ENCODE results near the gene CACNA1D. TPM values are rescaled to one million over a fixed set of nuclear protein-coding genes. Genes with fewer than 3 reads are reported as not detected.

The CACNA1D gene
- total RNA-seq, 1 donor from 2014 or later, result 13.0 TPM

DNA sequence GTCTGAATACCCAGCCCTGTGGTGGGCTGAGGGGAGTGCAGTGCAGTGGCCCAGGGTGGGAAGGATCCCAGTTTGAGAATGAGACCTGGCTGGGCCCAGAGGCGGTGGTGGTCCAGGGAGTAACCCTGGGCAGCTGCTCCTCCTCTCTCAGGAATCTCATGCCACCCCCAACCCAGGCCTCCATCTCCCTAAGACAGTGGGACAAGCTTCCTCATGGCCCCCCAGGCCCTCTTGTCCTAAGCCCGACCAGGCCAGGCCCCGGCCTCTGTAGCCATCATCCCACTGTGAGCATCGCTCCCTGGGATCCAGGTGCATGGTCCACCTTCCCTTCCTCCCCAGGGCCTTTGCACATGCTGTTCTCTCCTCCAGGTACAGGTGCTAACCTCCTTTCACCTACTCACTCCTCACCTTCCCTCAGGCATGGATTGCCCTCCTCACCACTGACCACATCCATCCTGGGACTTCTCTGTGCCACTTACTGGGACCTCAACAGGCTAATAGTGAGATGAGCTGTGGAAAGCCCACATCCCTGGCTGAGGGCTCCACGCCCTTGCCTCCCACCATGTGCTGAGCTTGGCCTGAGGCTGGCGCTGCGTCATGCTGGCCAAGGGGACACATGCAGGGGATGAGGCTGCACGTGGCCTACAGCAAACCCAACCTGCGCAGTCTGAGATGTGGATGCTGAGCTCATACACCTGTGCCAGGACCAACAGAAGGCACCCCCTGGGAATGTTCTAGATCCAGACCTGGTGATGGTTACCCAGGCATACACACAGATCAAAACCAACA, 341.9 kb downstream of the CACNA1D start:
- no peak for ATAC-seq
- DNase-seq (ENCODE audit: low spot score), result no peak

DNA sequence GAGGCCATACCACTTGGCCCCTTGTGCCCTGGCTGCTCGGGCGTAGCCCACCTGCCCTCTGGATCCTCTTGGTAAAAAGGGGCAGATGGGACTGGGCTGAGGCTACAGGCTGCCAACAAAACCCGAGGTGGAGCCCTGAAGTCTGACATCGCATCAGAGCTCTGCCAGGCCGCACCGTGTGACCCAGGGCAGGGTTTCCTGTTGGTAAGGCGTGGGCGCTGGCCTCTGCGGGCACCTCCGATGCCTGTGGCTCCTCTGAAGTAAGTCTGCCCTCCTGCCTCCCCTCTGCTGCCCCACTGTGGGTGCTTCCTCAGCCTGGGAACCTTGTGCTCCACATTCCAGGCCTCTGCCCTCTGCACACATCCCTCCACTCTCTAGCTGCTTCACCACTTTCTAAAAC, 342.9 kb downstream of the CACNA1D start:
- DNase-seq (ENCODE audit: low spot score) (no peak), ATAC-seq (no peak)
- intact Hi-C loops (cut with DNase I), result no loop called here

More for the DNA sequence above, 341.9 kb downstream of the CACNA1D start:
- intact Hi-C loops (cut with DNase I), result no loop called here

DNA sequence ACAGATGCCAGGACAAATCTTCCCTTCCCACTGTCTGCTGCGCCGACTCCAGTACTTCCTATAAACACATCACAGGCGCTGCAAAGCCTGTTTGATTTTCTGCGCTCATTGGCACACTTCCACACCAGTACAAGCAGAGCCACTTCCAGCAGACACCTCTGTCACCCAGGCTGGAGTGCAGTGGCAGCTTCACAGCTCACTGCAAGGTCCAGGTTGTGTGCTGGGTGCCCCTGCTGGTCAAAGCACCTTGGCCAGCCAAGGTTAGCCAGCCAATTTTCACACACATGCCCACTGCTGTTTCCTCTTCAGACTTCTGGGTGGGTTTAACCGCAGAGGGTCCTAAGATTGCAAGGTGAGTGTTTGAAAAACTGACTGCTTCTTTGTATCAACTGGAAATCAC, 346.9 kb downstream of the CACNA1D start:
- DNase-seq (ENCODE audit: low spot score) (no peak), ATAC-seq (no peak)
- intact Hi-C loops (cut with DNase I), result no loop called here

DNA sequence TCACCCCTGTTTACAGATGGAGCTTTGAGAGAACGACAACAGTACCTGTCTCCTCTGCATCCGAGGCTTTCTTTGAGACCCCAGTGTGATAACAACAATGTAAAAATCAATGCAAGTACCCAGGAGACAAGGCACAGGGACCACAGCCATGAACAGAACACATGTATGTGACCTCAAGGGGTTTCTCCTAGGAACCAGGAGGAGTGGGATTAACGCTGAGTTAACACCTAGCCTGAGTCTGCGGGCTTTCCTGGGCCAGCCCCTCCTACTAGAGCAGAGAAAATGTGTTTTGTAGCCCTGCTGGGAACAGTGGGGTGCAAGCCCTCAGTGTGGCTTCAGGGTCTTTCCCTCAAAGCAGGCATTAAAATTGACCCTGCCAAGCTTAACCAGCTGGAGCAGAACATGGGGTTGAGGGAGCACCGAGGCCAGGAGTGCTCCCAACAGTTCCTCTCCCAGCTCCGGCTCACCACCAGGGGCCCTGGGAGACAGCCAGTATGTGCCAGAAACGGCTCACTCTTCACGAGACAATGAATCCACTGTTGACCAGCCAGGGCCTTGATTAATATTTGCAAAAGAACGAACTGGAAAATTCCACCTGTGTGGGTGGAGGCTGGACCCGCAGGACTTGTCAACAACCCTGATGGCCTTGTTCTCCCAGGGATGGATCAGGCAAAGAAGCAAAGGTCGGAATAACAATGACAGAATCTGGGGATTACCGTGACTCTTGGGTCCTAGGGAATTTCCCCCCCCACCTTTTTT, 348.2 kb downstream of the CACNA1D start:
- ATAC-seq, result peak; percentile 82
- intact Hi-C loops (cut with DNase I), result no loop called here
- DNase-seq (ENCODE audit: low spot score), result peak; percentile 80

DNA sequence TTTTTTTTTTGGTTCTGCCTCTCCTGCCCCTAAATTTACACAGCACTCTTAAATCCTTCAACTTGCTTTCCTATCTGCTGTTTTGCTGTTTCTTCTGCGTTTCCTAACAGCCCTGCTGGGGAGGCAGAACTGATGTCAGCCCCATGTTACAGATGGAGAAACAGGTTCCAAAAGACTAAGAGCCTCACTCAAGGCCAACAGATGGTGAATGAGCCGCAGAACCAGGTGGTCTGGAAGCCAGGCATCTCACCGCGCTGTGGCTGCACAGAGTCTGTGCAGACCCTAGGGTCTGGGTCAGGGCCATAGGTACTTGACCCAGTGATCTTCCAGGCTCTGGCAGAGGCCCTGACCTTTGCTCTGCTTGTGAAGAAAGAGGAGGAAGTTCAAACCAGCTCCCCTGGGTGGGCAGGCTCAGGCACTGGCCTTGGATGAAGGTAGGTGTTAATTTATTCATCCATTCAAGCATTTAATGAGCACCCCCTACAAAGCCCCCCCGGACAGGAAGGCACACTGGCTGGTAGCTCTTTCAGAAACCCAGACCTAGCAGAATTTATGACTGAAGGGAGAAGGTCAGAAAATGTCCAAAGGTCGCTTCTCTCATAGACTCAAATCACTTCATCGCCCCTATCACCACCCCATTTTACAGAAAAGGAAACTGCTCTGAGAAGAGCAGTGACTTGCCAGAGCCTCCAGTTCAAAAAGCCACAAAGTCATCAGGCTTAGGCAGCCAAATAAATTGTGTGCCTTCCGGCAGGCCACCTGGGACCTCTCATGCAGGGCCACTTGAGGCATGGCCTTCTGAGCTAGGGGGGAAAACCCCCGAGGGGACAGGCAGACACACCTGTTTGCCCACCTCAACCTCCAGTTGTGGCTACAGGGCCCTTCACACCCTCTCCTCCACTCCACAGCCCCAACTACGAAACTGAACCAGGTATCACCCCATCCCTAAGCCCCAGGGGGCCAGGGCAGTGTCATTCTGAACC, 349.1 kb downstream of the CACNA1D start:
- peak; percentile 37 for ATAC-seq
- intact Hi-C loops (cut with DNase I), result no loop called here

DNA sequence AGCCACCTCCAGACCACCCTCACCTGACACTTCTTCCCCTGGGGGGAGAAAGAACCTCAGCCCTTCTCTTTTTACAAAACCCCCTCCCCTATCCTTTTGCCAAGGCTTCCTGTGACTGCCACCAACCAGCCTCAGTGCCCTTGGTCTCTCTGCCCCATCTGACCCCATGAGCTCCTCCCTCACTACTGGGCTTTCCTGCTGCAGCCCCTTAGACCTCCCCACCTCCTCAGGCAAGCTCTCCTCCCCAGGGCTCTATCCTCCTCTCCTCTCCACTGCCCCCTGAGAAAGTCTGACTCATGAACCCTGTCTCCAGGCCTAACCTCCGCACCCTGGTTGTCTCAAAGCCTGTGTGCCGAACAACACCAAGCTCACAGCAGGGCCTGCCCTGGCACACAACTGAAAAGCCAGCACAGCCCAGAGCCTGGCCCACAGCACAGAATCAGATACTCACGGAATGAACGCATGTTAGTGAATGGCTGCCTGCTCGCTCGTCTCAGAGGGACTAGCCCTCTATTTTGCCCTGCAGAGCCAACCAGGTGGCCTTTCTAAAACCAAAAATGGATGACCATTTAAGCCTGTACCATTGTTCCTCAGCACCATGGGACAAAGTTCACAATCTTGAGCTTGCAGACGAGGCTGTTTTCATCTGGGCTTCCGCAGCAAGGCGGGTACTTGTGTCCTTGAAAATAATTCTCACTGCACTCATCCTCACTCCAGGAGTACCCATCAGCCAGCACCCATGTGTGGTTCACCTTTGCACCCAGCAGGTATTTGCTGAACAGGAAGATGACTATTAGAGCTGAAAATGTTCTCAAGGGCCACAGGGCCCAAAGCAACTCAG, 350.1 kb downstream of the CACNA1D start:
- ATAC-seq (no peak), DNase-seq (ENCODE audit: low spot score) (no peak)
- intact Hi-C loops (cut with DNase I), result no loop called here

More for the DNA sequence above, 349.1 kb downstream of the CACNA1D start:
- DNase-seq (ENCODE audit: low spot score), result no peak

DNA sequence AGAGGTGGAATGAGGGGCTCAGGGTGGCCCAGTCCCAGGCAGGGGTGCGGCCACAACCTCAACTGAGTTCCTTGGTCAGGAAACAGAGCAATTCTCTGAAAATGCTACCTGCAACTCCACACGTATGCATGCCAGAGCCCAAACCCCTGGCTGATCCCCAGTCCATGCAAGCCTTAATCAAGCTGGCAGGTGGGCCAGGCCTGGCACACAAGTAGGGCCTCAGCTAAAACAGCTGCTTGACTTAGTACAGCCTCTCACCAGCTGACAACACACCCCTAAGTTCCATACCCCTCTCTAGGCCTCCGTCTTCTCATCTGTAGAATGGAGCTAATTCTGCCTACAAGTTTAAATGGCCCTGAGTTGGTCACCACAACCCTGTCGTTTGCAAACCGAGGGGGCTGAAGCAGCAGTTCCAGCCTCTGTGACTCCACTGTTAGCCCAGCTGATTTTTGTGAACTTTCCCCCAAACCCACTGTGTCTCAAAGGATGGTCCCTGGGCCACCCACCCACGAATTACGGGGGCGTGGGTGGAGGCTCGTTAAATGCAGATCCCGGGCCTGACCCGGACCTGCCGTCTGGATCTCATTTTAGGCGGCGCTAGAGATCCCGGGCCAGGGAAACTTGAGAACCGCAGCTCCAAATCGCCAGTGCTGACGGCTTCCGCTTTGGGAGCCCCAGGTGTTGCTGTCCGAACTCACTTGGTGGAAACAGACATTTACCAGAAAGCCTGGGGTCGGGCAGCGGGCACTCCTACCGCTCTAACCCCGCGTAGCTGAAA, 350.9 kb downstream of the CACNA1D start:
- intact Hi-C loops (cut with DNase I), result no loop called here
- ATAC-seq, result peak; percentile 57
- peak; percentile 77 for DNase-seq (ENCODE audit: low spot score)

DNA sequence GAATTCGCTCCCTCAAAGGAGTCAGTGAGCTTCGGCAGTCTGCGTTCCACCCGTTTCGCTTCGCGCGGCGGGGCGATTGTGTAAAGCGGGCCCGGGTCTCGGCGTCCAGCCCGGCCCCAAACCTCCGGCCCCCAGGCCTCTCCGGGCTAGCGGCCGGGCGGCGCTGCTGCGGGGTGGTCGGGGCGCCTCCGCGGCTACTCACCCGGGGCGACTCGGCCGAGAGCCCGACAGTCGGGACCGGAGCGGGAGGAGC, 351.4 kb downstream of the CACNA1D start:
- ATAC-seq (no peak), DNase-seq (ENCODE audit: low spot score) (no peak)
- intact Hi-C loops (cut with DNase I), result no loop called here

DNA sequence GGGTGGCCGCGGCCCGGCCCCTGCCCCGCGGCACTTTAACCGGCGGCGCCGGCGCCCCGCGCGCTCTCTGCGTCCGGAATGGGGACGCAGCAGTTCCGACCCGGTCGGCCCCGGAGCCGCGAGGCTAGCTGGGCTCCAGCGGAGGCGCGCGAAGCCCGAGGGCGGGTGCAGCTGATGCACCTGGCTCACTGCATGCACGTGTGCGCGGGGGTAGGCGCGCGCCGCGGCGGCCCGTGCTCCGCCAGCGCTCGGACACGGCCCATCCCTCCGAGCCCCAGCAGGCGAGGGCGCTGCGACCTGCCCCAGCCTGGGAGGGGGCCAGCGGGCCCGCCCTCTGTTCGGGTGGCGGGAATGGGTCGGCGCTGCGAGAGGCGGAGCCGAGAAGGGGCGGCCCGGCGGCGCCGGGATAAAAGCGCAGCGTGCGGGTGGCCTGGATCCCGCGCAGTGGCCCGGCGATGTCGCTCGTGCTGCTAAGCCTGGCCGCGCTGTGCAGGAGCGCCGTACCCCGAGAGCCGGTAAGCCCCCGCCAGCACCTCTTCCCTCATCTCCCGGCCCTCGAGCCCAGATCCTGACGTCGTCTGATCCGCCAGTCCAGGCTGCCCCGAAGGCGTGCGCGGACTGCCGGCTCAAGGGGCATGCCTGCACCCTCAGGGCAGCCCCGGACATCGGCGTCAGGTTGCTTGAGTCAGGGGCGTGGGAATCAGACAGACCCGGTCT, 351.9 kb downstream of the CACNA1D start, which contains the start of the genes CHDH and IL17RB:
TSS of gene CHDH (minus strand) at position 286 of the 717 bp plus-strand sequence. CDS start 22,411 bp downstream, outside the sequence.
TSS of gene IL17RB (plus strand) at position 435 of the 717 bp plus-strand sequence. CDS start at position 456, 21 bp downstream.
- DNase-seq (ENCODE audit: low spot score) (peak; percentile 78), ATAC-seq (peak; percentile 71)
- intact Hi-C loops (cut with DNase I), result no loop called here

DNA sequence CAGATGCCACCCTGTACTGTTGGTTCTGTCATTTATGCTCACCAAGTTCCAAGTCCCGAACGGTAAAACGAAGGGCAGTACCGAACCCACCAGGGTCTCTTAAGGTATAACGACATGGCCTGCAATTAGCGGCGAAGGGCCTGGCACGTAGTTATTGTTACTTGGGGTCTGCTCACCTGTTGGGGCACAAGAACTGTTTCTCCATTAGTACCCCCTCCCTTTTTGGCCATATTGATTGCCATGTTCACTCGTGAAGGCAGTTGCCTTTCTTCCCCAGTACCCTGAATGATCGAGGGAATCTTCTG, 352.4 kb downstream of the CACNA1D start:
- intact Hi-C loops (cut with DNase I), result no loop called here
- ATAC-seq, result no peak

DNA sequence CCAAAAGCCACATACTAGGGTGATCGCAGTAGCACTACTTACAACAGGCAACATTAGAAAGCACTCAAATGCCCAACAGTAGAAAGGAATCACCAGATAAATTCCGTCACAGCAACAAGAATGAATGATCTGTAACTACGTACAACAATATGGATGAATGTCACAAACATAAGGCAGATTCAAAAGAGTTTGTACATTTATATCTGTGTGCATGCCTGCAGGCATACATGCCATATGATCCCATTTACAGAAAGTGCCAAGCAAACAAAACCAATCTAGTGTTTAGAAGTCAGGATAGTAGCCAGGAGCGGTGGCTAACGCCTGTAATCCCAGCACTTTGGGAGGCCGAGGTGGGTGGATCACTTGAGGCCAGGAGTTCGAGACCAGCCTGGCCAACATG, 355.5 kb downstream of the CACNA1D start:
- intact Hi-C loops (cut with DNase I), result no loop called here
- DNase-seq (ENCODE audit: low spot score) (no peak), ATAC-seq (no peak)

More for the DNA sequence above, 352.4 kb downstream of the CACNA1D start:
- DNase-seq (ENCODE audit: low spot score), result no peak

DNA sequence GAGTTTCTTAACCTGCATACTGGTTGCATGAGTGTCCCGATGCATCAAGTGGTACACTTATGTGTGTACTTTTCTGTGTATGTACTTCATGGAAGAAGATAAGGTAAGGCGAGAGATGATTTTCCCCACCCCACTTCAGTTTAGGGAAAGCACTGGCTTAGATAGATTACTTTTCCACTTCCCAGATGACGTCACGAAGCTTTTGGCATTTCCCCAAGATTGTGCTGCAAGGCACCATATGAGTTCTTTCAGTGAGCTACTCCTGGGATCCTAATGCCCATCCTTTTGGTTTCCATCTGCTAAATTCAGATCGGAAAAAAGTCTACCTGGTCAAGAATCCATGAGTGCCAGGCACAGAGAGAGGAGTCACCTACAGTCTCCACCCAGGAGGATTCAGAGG, 356.5 kb downstream of the CACNA1D start:
- ATAC-seq (no peak), DNase-seq (ENCODE audit: low spot score) (no peak)
- intact Hi-C loops (cut with DNase I), result no loop called here

DNA sequence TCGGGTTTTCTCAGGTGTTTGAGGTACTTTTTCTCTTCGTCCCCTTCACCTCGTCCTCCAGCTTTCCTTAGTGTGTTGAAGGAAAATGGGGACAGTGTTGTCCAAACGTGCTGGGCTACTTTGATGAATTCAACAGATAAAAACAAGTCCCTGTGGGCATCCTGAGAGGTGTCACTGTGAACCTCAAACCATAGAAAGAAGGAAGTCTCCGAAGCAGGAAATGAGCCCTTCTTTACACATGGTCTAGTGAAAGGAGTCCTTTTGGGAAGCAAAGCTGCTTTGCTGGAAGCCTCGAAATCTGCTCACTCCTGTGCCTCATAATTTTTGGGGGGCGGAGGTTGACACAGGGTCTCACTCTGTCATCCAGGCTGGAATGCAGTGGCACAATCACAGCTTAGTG, 362.6 kb downstream of the CACNA1D start:
- no peak for DNase-seq (ENCODE audit: low spot score)
- no peak for ATAC-seq
- intact Hi-C loops (cut with DNase I), result no loop called here

DNA sequence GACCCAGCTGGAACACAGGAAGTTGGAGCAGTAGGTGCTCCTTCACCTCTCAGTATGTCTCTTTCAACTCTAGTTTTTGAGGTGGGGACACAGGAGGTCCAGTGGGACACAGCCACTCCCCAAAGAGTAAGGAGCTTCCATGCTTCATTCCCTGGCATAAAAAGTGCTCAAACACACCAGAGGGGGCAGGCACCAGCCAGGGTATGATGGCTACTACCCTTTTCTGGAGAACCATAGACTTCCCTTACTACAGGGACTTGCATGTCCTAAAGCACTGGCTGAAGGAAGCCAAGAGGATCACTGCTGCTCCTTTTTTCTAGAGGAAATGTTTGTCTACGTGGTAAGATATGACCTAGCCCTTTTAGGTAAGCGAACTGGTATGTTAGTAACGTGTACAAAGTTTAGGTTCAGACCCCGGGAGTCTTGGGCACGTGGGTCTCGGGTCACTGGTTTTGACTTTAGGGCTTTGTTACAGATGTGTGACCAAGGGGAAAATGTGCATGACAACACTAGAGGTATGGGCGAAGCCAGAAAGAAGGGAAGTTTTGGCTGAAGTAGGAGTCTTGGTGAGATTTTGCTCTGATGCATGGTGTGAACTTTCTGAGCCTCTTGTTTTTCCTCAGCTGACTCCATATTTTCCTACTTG, 363.8 kb downstream of the CACNA1D start:
- no peak for ATAC-seq
- intact Hi-C loops (cut with DNase I), result no loop called here
- no peak for DNase-seq (ENCODE audit: low spot score)

DNA sequence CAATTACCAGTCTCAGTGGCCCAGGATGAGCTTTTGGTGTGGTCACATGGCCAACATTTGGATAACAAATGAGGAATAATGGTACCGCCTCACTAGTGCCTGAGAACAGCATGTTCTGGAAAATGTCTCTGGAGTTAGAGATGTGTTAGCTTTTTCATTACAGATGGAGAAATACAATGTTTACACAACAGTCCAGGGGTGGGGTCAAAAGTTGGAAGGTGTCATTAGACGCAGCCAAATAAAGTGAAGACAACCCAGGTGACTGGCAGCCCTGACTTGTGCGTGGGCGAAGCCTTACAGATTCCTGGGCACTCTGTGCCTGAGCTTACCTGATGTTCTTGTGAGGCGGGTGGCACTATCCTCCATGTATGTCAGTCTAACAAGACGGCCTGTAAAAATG, 364.8 kb downstream of the CACNA1D start:
- DNase-seq (ENCODE audit: low spot score), result no peak
- ATAC-seq, result no peak
- intact Hi-C loops (cut with DNase I), result no loop called here

DNA sequence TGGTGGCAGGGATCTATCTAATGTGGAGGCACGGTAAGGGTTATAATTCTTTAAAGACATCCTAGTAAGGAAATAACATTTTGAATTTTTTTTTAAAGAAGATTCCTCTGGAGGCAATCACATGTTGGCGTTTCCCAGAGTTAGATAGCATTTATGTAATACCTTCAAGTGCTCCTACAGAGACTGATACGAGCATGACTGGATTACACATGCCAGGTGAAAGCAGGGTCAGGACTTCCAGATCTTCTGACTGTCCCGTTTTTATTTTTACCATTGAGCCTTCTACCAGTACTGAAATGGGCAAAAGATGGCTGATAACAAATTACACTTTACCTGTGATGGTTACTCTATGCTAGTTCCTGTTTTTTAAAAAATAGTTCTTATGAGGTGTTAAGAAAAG, 365.8 kb downstream of the CACNA1D start:
- intact Hi-C loops (cut with DNase I), result no loop called here
- ATAC-seq (no peak), DNase-seq (ENCODE audit: low spot score) (no peak)

DNA sequence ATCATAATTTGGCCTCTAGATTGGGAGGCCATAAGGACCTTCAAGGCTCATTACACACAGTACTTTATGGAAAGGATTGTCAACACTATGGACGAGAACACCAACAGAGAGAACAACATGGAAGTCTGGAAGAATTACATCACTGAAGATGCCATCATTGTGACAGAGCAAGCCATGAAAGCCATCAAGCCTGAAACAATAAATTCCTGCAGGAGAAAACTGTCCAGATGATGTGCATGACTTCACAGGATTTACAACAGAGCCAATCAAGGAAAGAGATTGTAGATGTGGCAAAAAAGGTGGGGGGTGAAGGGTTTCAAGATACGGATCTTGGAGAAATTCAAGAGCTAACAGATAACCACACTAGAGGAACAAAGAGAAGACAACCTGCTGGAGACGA, 367.8 kb downstream of the CACNA1D start:
- ATAC-seq (no peak), DNase-seq (ENCODE audit: low spot score) (no peak)
- intact Hi-C loops (cut with DNase I), result no loop called here

Measured in sciatic nerve (tissue), 2 donors.